Measurements from ENCODE around the gene DRD3.

The DRD3 gene

GRCh38 chr3:114179575-114179974 lies 723 bp upstream of the DRD3 start:
- DNase-seq (ENCODE audit: low spot score): peak; percentile 41

DNA sequence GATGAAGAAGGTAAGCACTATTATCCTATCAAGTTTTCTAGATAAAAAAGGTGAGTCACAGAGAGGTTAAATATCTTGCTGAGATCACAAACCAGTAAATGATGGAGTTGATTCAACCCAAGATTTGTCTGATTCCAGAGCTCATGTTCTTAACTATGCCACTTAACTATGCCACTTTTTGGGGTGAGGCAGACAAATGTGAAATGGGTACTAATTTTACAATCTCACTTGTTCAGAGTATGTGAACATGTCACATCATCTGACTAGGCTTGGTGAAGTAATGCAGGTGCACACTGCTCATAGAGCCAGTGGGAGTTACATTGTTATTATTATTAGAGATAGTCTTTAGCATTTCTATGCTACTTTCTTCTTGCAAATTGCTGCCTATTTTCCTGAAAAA lies 2.0 kb downstream of the DRD3 start:
- DNase-seq (ENCODE audit: low spot score): no peak

- no peak for DNase-seq (ENCODE audit: low spot score)
These were observed 2.4 kb downstream of the DRD3 start for GRCh38 chr3:114176487-114176886.

DNA sequence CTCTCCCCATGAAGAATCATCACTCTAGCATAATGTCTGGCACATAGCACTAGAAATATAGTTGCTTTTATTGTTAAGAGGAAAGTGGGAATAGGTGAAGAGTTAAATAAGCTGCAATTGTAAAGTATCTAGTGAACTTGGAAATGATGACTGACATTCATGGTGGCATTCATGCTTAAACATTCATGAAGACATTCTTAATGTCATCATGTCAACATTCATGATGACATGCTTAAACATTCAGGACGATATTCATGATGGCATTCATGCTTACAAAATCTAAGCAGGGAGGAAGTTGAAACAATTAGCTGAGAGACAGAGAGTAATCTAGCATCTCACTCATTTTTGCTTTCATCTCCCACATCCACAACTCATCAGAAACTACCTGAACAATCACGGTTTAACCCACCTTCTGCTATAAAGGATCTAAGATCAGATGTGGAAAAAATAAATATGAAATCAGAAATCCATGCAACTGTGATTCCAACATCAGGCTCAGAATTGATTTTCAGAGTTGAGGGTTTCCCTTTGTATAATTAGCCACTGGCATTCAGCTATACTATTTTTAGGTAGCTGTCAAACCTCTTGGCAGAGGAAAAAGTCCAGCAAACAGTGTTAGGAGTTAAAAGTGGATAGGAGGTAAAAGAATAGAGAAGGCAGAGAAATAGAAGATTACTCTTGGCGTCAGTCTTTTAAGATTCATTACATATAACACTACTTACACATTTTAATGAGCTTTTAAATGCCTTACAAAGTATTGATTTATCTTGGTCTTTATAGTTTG lies 3.5 kb downstream of the DRD3 start:
- DNase-seq (ENCODE audit: low spot score): no peak

GRCh38 chr3:114171677-114172076 lies 7.2 kb downstream of the DRD3 start:
- DNase-seq (ENCODE audit: low spot score): no peak

GRCh38 chr3:114168150-114168549 lies 10.7 kb downstream of the DRD3 start:
- no peak for DNase-seq (ENCODE audit: low spot score)

DNA sequence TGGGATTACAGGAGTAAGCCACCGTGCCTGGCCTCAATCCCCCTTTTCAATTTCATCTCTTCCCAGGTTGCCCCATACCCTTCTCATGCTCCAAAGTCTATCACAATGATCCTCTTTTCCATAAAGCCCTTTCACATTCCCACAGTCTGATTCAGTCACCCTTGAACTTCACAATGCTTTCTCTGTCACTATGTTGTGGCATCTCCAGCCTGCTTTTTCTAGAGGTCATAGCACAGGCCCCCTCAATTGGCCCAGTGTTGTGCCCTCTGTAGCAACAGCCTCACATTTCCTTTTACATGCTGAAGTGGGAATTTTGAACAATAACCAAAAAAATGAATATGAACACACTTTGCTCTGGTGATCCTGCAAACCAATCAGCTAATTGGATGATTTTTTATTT lies 21.5 kb downstream of the DRD3 start:
- no peak for DNase-seq (ENCODE audit: low spot score)

GRCh38 chr3:114155370-114155821 lies 23.5 kb downstream of the DRD3 start:
- peak; percentile 36 for DNase-seq (ENCODE audit: low spot score)

DNA sequence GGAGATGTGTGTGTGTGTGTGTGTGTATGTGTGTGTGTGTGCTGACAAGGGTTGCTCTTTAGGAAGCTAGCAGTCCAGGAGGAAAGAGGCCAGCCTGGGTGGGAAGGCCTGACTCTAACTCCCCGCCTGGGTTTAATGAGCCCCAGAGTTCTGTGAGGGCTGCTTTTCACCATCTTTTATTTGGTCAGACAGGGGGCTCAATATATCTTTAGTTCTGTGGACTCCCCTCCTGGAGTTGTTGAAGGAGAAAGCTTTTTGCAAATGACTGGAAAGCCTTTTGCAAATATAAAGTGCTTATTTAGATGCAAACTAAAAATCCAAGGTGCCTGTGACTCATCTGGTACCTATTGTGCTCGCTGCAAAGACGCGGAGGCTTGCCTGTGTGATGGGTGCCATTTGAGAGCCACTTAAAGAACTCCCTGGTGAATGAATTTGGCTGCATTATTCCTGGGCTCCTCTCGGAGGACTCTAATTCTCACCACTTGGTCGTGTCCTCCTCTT lies 24.5 kb downstream of the DRD3 start:
- DNase-seq (ENCODE audit: low spot score): no peak

DNA sequence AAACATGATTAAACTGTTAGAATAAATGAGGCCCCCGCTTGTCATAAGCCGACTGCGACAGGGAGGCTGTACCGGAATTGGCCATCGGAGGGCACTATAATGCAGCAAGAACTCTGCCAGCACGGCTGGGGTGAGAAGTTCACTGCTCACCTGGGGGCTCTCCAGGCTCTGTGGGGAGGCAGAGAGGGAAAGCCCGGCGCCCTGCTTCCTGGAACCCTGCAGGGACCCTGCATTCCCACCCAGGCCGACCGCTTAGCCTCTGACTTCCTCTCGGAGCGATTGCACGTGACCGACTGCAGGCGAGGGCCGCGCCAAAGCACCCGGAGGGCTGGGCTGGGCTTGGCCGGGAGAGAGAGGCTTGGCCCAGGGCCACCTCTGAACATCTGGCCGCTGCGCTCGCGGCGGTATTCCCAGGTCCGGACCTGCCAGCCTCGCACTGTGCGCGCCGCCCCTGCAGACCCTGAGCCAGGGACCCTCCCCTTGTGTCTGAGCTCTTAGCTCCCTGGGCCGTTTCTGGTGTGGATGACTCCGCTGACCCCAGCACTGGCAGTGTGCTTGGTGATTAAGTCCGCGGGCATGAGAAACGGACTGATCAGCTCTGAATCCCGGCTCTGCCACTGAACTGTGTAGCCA lies 26.2 kb downstream of the DRD3 start:
- peak; percentile 65 for DNase-seq (ENCODE audit: low spot score)

- DNase-seq (ENCODE audit: low spot score): no peak
These were observed 27.8 kb downstream of the DRD3 start for GRCh38 chr3:114151091-114151490.

- no peak for DNase-seq (ENCODE audit: low spot score)
These were observed 31.6 kb downstream of the DRD3 start for GRCh38 chr3:114147251-114147650.

GRCh38 chr3:114144909-114145688 lies 33.8 kb downstream of the DRD3 start:
- DNase-seq (ENCODE audit: low spot score): no peak

GRCh38 chr3:114143817-114144216 lies 35.0 kb downstream of the DRD3 start:
- DNase-seq (ENCODE audit: low spot score): no peak

DNA sequence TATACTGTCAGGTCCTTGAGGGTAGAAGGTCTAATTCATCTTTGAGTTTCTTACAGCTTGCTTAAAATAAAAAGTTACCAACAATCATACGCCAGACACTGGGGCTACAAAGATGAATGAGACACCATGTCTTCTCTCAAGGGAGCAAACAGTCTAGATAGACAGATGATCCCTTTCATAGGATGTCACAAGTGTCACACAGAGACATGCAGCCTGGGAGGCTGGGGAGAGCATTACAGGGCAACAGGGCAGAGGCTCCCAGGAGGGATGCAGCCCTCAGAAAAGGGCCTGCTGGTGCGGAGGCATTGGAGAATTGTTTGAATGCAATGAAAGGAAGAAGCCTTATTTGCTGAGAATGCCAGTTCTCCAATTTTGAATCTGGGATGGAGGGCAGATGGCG lies 39.0 kb downstream of the DRD3 start:
- no peak for DNase-seq (ENCODE audit: low spot score)

GRCh38 chr3:114133947-114134346 lies 44.9 kb downstream of the DRD3 start:
- DNase-seq (ENCODE audit: low spot score): no peak

DNA sequence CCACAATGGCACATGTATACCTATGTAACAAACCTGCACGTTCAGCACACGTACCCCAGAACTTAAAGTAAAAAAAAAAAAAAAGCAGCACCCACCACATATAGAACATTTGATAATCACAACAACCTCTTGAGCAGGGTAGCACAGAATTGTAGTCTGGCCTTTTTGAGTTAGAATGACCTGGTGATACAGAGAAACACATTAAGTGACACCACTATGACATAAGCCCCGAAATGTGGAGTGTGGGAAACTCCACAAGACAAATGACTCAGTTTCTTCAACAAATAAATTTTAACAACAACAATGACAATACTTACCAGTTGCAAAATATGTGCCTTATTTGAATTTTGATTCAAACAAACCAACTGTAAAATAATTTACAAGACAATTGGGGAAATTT lies 46.4 kb downstream of the DRD3 start:
- DNase-seq (ENCODE audit: low spot score): no peak

DNA sequence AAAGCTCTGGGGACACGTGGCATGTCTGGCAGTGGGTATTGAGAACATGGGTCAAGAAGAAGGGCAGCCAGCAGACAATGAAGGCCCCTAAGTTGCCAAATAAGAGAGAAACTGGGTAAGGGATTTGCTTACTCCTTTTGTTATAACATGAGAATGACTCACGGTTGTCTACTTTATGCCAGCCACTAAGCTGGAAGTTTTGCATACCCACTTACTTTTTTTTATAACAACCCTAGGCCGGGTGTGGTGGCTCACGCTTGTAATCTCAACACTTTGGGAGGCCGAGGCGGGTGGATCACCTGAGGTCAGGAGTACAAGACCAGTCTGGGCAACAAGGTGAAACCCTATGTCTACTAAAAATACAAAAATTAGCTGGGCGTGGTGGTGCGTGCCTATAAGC lies 50.0 kb downstream of the DRD3 start:
- DNase-seq (ENCODE audit: low spot score): no peak

DNA sequence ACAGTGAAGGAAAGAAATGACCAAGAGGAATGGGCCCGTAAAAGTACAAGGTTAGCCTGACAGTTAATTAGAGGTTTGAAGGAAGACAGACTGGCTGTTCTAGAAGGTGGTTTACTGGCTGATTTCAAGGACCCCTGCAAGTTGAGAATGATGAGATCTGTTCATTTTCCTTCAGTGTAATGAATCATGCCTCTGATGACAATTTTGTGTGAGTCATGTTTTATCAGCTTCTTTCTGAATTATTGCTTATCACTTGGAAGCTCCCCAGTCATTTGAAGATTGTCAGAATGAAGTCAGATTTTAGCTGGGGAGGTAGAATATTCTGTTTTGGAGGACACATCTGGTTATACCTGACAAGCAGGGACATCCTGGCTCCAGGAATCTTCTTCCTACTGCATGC lies 50.6 kb downstream of the DRD3 start:
- DNase-seq (ENCODE audit: low spot score): no peak

GRCh38 chr3:114127517-114127916 lies 51.3 kb downstream of the DRD3 start:
- DNase-seq (ENCODE audit: low spot score): no peak

- no peak for DNase-seq (ENCODE audit: low spot score)
These were observed 52.4 kb downstream of the DRD3 start for GRCh38 chr3:114126461-114126860.

DNA sequence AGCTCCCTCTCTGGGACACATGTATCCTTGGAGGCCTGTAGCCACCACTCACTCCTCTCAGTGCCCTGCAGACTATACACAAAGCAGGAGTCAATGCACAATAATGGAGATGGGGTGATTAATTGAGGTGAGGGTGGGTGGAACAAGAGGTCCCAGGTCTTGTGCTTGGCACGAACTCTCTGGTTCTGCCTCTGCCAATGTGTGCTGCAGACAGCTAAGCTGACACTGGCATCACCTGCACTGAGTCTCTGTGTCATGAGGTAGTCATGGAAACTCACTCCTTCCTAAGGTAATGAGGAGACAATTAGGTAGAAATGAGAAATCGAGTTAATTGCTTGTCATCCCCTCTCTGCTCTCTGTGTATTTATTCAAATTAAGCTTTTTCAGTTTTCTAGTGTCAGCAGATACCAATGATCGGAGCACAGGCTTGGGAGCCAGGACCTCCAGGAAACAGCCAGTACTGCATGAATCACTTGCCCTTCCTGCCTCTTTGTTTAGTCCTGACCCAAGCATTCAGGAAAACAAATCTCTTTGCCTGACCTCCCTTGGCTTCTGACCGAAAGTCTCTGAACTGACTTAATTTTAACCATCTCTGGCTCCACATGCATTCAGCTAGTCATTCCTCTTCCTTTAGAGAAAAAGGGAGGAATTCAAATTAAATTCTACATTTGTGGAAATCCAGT lies 56.7 kb downstream of the DRD3 start:
- DNase-seq (ENCODE audit: low spot score): no peak
